SK-N-SH (cell line): ENCODE results near the gene CAPN9. TPM values are rescaled to one million over a fixed set of nuclear protein-coding genes. Genes with fewer than 3 reads are reported as not detected.

Experiments
- CTCF ChIA-PET: fragments of 300-600, 350-600 bp; formaldehyde crosslinking; extraction: SDS; loops from one replicate; lab custom pipeline; 2021; lab: Yijun Ruan, JAX
- POLR2A ChIA-PET: fragments of 350-600 bp; sonication (Branson Sonifier 250); formaldehyde crosslinking; extraction: SDS; loops from one replicate; lab custom pipeline; 2020; ENCODE audit warnings: antibody characterized with exemption, inconsistent platforms; lab: Yijun Ruan, JAX
- DNase-seq: peaks from one replicate; pipeline ENCODE4 v3.0.0; 2012
- H2AFZ ChIP-seq: fragments of 200-600 bp; sonication (generic); 2 replicates; pipeline ENCODE4 v1.8.1; 2016; ENCODE audit warnings: antibody characterized with exemption, mild to moderate bottlenecking, low read depth
- H3F3A ChIP-seq: fragments of 200-600 bp; sonication (generic); replicated peaks from 2 replicates; pipeline ENCODE3; 2016; ENCODE audit warnings: antibody characterized with exemption, mild to moderate bottlenecking; ENCODE audit not compliant: insufficient read depth
- H3K27ac ChIP-seq, 2 experiments: fragments of 200-500 bp in 1 of 2; fragments of 200-600 bp in 1 of 2; sonication (Bioruptor generic) in 1 of 2; sonication (generic), shearing (Covaris generic) in 1 of 2; 2 replicates each; pipeline versions ENCODE4 v1.5.1 to v1.6.1; 2014 to 2016; ENCODE audit warnings: low read depth in 2 of 2, inconsistent platforms in 1 of 2, low read length in 1 of 2, mild to moderate bottlenecking in 1 of 2, mixed read lengths in 1 of 2
- H3K27me3 ChIP-seq: fragments of 200-600 bp; sonication (generic), shearing (Covaris generic); 2 replicates; pipeline ENCODE4 v1.6.1; 2016; ENCODE audit warnings: mixed run types; ENCODE audit not compliant: insufficient read depth
- H3K36me3 ChIP-seq, 2 experiments: fragments of 200-500 bp in 1 of 2; fragments of 200-600 bp in 1 of 2; sonication (Bioruptor generic) in 1 of 2; sonication (generic) in 1 of 2; replicated peaks in 1 of 2; 2 replicates each; pipeline versions ENCODE3 to v1.5.1; 2014 to 2016; ENCODE audit warnings: low read length in 1 of 2, mild to moderate bottlenecking in 1 of 2; ENCODE audit not compliant: insufficient read depth in 2 of 2, control insufficient read depth in 1 of 2
- H3K4me1 ChIP-seq, 2 experiments: fragments of 200-500 bp in 1 of 2; fragments of 200-600 bp in 1 of 2; sonication (Bioruptor generic) in 1 of 2; sonication (generic), shearing (Covaris generic) in 1 of 2; 2 replicates each; pipeline versions ENCODE4 v1.5.1 to v1.6.1; 2014 to 2016; ENCODE audit warnings: low read depth in 1 of 2, low read length in 1 of 2, mixed run types in 1 of 2; ENCODE audit not compliant: insufficient read depth in 2 of 2, control insufficient read depth in 1 of 2
- H3K4me2 ChIP-seq: fragments of 200-600 bp; sonication (generic), shearing (Covaris generic); 2 replicates; pipeline ENCODE4 v1.6.1; 2017; ENCODE audit warnings: mixed run types
- H3K4me3 ChIP-seq, 2 experiments: fragments of 200-500 bp in 1 of 2; fragments of 200-600 bp in 1 of 2; sonication (Bioruptor generic) in 1 of 2; sonication (generic), shearing (Covaris generic) in 1 of 2; 2 replicates each; pipeline versions ENCODE4 v1.5.1 to v1.8.1; 2014 to 2016; ENCODE audit warnings: low read depth in 2 of 2, inconsistent platforms in 1 of 2, low read length in 1 of 2, mild to moderate bottlenecking in 1 of 2, mixed read lengths in 1 of 2, moderate library complexity in 1 of 2
- H3K79me2 ChIP-seq: fragments of 200-600 bp; sonication (generic); 2 replicates; pipeline ENCODE4 v1.8.1; 2017; ENCODE audit warnings: mild to moderate bottlenecking; ENCODE audit not compliant: insufficient read depth
- H3K9ac ChIP-seq: fragments of 200-600 bp; sonication (generic); 2 replicates; pipeline ENCODE4 v1.6.1; 2017; ENCODE audit warnings: mixed run types
- H3K9me2 ChIP-seq: fragments of 200-600 bp; sonication (generic); 2 replicates; pipeline ENCODE4 v1.6.1; 2017; ENCODE audit warnings: mixed run types
- H3K9me3 ChIP-seq: fragments of 200-600 bp; sonication (generic); 2 replicates; pipeline ENCODE4 v1.6.1; 2017; ENCODE audit warnings: mixed run types, mild to moderate bottlenecking, moderate library complexity
- H4K20me1 ChIP-seq: fragments of 200-600 bp; sonication (generic); 2 replicates; pipeline ENCODE4 v1.6.1; 2017; ENCODE audit warnings: mild to moderate bottlenecking, mixed run types; ENCODE audit not compliant: insufficient read depth
- ELF1 ChIP-seq: IDR thresholded peaks from 2 replicates; pipeline ENCODE4 v1.4.0; 2012
- EP300 ChIP-seq, 2 experiments: IDR thresholded peaks; 2 replicates each; pipeline versions ENCODE4 v1.4.0 to v1.6.1; 2012; ENCODE audit warnings: borderline replicate concordance in 1 of 2, low read depth in 1 of 2, low read length in 1 of 2
- FOSL2 ChIP-seq: IDR thresholded peaks from 2 replicates; pipeline ENCODE4 v1.4.0; 2012; ENCODE audit warnings: low read depth, mild to moderate bottlenecking, moderate library complexity, borderline replicate concordance
- FOXM1 ChIP-seq: IDR thresholded peaks from 2 replicates; pipeline ENCODE4 v1.4.0; 2012; ENCODE audit warnings: low read depth, mild to moderate bottlenecking
- GABPA ChIP-seq: IDR thresholded peaks from 2 replicates; pipeline ENCODE4 v1.4.0; 2012; ENCODE audit warnings: low read depth, mild to moderate bottlenecking
- GATA2 ChIP-seq: sonication (generic); formaldehyde crosslinking; IDR thresholded peaks from 2 replicates; pipeline ENCODE4 v1.5.0; 2020; ENCODE audit warnings: mild to moderate bottlenecking, missing genetic modification reagents
- JUND ChIP-seq: IDR thresholded peaks from 2 replicates; pipeline ENCODE4 v1.4.0; 2012
- MEF2A ChIP-seq: IDR thresholded peaks from 2 replicates; pipeline ENCODE4 v1.4.0; 2012; ENCODE audit warnings: low read depth, borderline replicate concordance
- MXI1 ChIP-seq: IDR thresholded peaks from 2 replicates; pipeline ENCODE4 v1.6.1; 2012; ENCODE audit warnings: mild to moderate bottlenecking, low read depth, low read length, improper control_type of control experiment
- NRF1 ChIP-seq: IDR thresholded peaks from 2 replicates; pipeline ENCODE4 v1.6.1; 2012; ENCODE audit warnings: low read depth, mild to moderate bottlenecking, low read length
- POLR2AphosphoS5 ChIP-seq: IDR thresholded peaks from 2 replicates; pipeline ENCODE4 v1.6.1; 2012; ENCODE audit warnings: low read depth, low read length
- RFX5 ChIP-seq: IDR thresholded peaks from 2 replicates; pipeline ENCODE4 v1.6.1; 2012; ENCODE audit warnings: mild to moderate bottlenecking, improper control_type of control experiment, low read length
- RXRA ChIP-seq: IDR thresholded peaks from 2 replicates; pipeline ENCODE4 v1.4.0; 2012; ENCODE audit warnings: low read depth, mild to moderate bottlenecking, borderline replicate concordance
- SMC3 ChIP-seq: IDR thresholded peaks from 2 replicates; pipeline ENCODE4 v1.6.1; 2012; ENCODE audit warnings: low read depth, low read length, improper control_type of control experiment
- TEAD4 ChIP-seq: IDR thresholded peaks from 2 replicates; pipeline ENCODE4 v1.4.0; 2012; ENCODE audit warnings: mild to moderate bottlenecking, borderline replicate concordance; ENCODE audit not compliant: insufficient read depth
- YY1 ChIP-seq: IDR thresholded peaks from 2 replicates; pipeline ENCODE4 v1.4.0; 2012; ENCODE audit warnings: low read depth, mild to moderate bottlenecking
- WGBS: methylation state at CpG from one replicate; pipeline ENCODE4 v1.1.6; 2017; ENCODE audit warnings: low lambda C conversion rate; 5-methylcytosine and 5-hydroxymethylcytosine counted together
- polyA plus RNA-seq, 3 experiments: library from polyadenylated mRNA; depleted of rRNA; stranded (reverse); fragments of >200 nt; gene quantifications; 2 replicates each; pipeline ENCODE4 v1.2.3, GENCODE V29; 2012
- TF ChIP-seq, protein P1 (sequence below): IDR thresholded peaks from 2 replicates; pipeline ENCODE4; 2012
- TF ChIP-seq, protein P2 (sequence below): fragments of 200-600 bp; sonication (generic); IDR thresholded peaks from 2 replicates; pipeline ENCODE4 v1.6.1; 2017; ENCODE audit warnings: antibody characterized with exemption, mild to moderate bottlenecking, moderate library complexity
- TF ChIP-seq, protein P3 (sequence below): IDR thresholded peaks from 2 replicates; pipeline ENCODE4 v1.6.1; 2012; ENCODE audit warnings: mild to moderate bottlenecking, low read depth, low read length, moderate library complexity
- TF ChIP-seq, protein P4 (sequence below): IDR thresholded peaks from 2 replicates; pipeline ENCODE4 v1.4.0; 2012; ENCODE audit warnings: low read depth, borderline replicate concordance

CAPN9 gene
- polyA plus RNA-seq, 1 of the 3 experiments (the other 2 are of a cell fraction), result not detected

DNA sequence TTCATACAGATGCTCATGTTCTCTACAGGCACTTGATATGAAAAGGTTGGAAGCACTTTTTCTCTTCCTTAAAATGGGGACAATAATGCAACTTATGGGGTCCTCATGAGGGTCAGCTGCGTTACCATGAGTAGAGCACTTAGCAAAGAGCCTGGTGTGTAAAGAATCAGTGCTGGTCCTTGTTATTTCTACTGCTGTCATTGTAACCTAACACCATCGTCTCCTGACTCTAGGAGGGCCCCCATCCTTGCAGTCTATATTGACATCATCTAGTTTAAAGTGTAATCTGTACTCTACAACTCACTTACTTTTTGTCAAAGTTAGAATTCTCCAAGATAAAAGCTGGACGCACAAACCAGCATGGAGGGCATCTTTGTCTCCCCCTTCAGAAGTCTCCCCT is 2.4 kb downstream of the CAPN9 start:
- CTCF ChIA-PET, result interaction anchor here (0.7 kb wide), 1 partner anchor 29 kb away, joined by 3 read pairs; no protein-coding TSS in a partner anchor
- POLR2A ChIA-PET, result no interaction called here
- Histone ChIP-seq H3K79me2 (no peaks in the 10 kb centered on the region), H4K20me1 (no peaks in the 10 kb centered on the region), H3K9me2 (no peaks in the 10 kb centered on the region), H2AFZ (no peak overlapping the region), H3K9ac (no peak overlapping the region), H3F3A (no peaks in the 10 kb centered on the region), H3K4me3 (no peak overlapping the region), H3K9me3 (no peaks in the 10 kb centered on the region), H3K4me2 (no peak overlapping the region), H3K27me3 (no peaks in the 10 kb centered on the region), H3K36me3 (no peaks in the 10 kb centered on the region), H3K4me1 (peaks cover 0 to 9% of the 10 kb centered on the region in 2 experiments; a peak in 1 of 4 replicates), H3K27ac (no peak overlapping the region)
- TF ChIP-seq TEAD4 (no peak), RXRA (no peak), MXI1 (no peak), MEF2A (no peak), GATA2 (no peak), NRF1 (no peak)
- TF ChIP-seq, protein P1, sequence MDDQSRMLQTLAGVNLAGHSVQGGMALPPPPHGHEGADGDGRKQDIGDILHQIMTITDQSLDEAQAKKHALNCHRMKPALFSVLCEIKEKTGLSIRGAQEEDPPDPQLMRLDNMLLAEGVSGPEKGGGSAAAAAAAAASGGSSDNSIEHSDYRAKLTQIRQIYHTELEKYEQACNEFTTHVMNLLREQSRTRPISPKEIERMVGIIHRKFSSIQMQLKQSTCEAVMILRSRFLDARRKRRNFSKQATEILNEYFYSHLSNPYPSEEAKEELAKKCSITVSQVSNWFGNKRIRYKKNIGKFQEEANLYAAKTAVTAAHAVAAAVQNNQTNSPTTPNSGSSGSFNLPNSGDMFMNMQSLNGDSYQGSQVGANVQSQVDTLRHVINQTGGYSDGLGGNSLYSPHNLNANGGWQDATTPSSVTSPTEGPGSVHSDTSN, result no peak
- TF ChIP-seq, protein P2, sequence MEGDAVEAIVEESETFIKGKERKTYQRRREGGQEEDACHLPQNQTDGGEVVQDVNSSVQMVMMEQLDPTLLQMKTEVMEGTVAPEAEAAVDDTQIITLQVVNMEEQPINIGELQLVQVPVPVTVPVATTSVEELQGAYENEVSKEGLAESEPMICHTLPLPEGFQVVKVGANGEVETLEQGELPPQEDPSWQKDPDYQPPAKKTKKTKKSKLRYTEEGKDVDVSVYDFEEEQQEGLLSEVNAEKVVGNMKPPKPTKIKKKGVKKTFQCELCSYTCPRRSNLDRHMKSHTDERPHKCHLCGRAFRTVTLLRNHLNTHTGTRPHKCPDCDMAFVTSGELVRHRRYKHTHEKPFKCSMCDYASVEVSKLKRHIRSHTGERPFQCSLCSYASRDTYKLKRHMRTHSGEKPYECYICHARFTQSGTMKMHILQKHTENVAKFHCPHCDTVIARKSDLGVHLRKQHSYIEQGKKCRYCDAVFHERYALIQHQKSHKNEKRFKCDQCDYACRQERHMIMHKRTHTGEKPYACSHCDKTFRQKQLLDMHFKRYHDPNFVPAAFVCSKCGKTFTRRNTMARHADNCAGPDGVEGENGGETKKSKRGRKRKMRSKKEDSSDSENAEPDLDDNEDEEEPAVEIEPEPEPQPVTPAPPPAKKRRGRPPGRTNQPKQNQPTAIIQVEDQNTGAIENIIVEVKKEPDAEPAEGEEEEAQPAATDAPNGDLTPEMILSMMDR, result no peak
- 55% methylated on average over 3 of the region's 3 CpGs for WGBS
- no peak for DNase-seq

DNA sequence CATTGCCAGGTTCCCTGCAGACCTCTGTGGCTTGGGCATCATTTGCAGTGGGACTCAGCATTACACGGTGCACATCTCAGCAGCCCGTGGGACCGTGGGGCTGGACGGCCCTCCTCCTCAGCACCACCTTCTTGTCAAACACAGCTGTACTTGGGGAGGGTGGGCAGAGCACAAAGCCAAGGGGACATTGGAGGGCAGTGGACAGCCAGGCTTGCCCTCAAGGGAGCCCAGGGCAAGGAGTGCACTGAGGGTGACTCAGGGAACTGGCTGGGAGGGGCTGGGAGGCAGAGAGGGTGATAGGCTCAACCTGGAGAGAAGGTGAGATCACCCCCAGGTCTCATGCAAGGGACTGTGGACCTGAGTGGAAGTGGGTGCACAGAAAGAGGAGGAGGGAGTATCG is 3.4 kb downstream of the CAPN9 start:
- Histone ChIP-seq H3K4me1 (peaks cover 0 to 9% of the 10 kb centered on the region in 2 experiments; a peak in 1 of 4 replicates), H3K27me3 (no peaks in the 10 kb centered on the region), H3K9ac (no peak overlapping the region), H2AFZ (no peak overlapping the region), H3F3A (no peaks in the 10 kb centered on the region), H3K9me2 (no peaks in the 10 kb centered on the region), H3K4me2 (no peak overlapping the region), H3K9me3 (no peaks in the 10 kb centered on the region), H3K79me2 (no peaks in the 10 kb centered on the region), H4K20me1 (no peaks in the 10 kb centered on the region), H3K27ac (no peak overlapping the region), H3K36me3 (no peaks in the 10 kb centered on the region), H3K4me3 (no peak overlapping the region)
- TF ChIP-seq POLR2AphosphoS5, result no peak
- no peak for TF ChIP-seq FOSL2
- TF ChIP-seq, protein P1, result no peak
- no peak for TF ChIP-seq RFX5
- no peak for TF ChIP-seq NRF1
- TF ChIP-seq MEF2A, result no peak
- no peak for TF ChIP-seq FOXM1
- TF ChIP-seq YY1, result no peak
- TF ChIP-seq ELF1, result no peak
- TF ChIP-seq GABPA, result no peak
- TF ChIP-seq GATA2, result no peak
- TF ChIP-seq, protein P3, sequence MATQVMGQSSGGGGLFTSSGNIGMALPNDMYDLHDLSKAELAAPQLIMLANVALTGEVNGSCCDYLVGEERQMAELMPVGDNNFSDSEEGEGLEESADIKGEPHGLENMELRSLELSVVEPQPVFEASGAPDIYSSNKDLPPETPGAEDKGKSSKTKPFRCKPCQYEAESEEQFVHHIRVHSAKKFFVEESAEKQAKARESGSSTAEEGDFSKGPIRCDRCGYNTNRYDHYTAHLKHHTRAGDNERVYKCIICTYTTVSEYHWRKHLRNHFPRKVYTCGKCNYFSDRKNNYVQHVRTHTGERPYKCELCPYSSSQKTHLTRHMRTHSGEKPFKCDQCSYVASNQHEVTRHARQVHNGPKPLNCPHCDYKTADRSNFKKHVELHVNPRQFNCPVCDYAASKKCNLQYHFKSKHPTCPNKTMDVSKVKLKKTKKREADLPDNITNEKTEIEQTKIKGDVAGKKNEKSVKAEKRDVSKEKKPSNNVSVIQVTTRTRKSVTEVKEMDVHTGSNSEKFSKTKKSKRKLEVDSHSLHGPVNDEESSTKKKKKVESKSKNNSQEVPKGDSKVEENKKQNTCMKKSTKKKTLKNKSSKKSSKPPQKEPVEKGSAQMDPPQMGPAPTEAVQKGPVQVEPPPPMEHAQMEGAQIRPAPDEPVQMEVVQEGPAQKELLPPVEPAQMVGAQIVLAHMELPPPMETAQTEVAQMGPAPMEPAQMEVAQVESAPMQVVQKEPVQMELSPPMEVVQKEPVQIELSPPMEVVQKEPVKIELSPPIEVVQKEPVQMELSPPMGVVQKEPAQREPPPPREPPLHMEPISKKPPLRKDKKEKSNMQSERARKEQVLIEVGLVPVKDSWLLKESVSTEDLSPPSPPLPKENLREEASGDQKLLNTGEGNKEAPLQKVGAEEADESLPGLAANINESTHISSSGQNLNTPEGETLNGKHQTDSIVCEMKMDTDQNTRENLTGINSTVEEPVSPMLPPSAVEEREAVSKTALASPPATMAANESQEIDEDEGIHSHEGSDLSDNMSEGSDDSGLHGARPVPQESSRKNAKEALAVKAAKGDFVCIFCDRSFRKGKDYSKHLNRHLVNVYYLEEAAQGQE, result no peak
- TF ChIP-seq EP300 (IDR thresholded peaks at IDR 0.05; ENCODE audit: borderline replicate concordance in 1 of 2, low read depth in 1 of 2, low read length in 1 of 2), result no peak
- no peak for TF ChIP-seq MXI1
- TF ChIP-seq, protein P4, sequence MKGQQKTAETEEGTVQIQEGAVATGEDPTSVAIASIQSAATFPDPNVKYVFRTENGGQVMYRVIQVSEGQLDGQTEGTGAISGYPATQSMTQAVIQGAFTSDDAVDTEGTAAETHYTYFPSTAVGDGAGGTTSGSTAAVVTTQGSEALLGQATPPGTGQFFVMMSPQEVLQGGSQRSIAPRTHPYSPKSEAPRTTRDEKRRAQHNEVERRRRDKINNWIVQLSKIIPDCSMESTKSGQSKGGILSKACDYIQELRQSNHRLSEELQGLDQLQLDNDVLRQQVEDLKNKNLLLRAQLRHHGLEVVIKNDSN, result no peak
- no peak for TF ChIP-seq JUND
- TF ChIP-seq SMC3, result no peak
- ChIA-PET POLR2A (no interaction called here), CTCF (interaction anchor here (1.1 kb wide), 1 partner anchor 108 kb away, joined by 3 read pairs; the partner anchor contains the start of gene COG2)
- WGBS, result 53% methylated on average over 5 of the region's 5 CpGs
- DNase-seq, result no peak
